ENCODE data around the gene CFAP65.

Gene CFAP65

GRCh38 chr2:219072741-219073250 lies 31.5 kb upstream of the CFAP65 start:
- no peaks in the 10 kb centered on the region for H3K27me3 ChIP-seq (ENCODE audit: low read depth, low read length)
- H3K36me3 ChIP-seq (replicated peaks; ENCODE audit: low read depth, low read length), result no peaks in the 10 kb centered on the region
- H3K4me2 ChIP-seq (ENCODE audit: low read length), result no peak overlapping the region
- no peak overlapping the region for H2AFZ ChIP-seq (ENCODE audit: low read depth, low read length)
- TF ChIP-seq EZH2phosphoT487 (IDR thresholded peaks at IDR 0.05; ENCODE audit: low read depth), result no peak
- no peak for TF ChIP-seq CTCF (IDR thresholded peaks at IDR 0.05; ENCODE audit: low read depth, low read length)
- H3K4me1 ChIP-seq (ENCODE audit: low read length), result no peaks in the 10 kb centered on the region
- H4K20me1 ChIP-seq (ENCODE audit: insufficient read depth, low read length), result no peaks in the 10 kb centered on the region
- no peak overlapping the region for H3K27ac ChIP-seq (ENCODE audit: low read length)
- H3K4me3 ChIP-seq (ENCODE audit: low read length), result no peak overlapping the region
- H3K9ac ChIP-seq (ENCODE audit: low read length), result no peak overlapping the region
- no peaks in the 10 kb centered on the region for H3K79me2 ChIP-seq (ENCODE audit: low read length)
- H3K9me3 ChIP-seq (ENCODE audit: insufficient read depth, low read length), result no peaks in the 10 kb centered on the region

- TF ChIP-seq CTCF (IDR thresholded peaks at IDR 0.05; ENCODE audit: low read depth, low read length), result no peak
- TF ChIP-seq EZH2phosphoT487 (IDR thresholded peaks at IDR 0.05; ENCODE audit: low read depth), result no peak
- Histone ChIP-seq H2AFZ (ENCODE audit: low read depth, low read length) (no peak overlapping the region), H3K4me2 (ENCODE audit: low read length) (no peak overlapping the region), H3K9ac (ENCODE audit: low read length) (no peak overlapping the region), H3K4me3 (ENCODE audit: low read length) (no peak overlapping the region), H3K9me3 (ENCODE audit: insufficient read depth, low read length) (no peaks in the 10 kb centered on the region), H3K27me3 (ENCODE audit: low read depth, low read length) (no peaks in the 10 kb centered on the region), H4K20me1 (ENCODE audit: insufficient read depth, low read length) (no peaks in the 10 kb centered on the region), H3K79me2 (ENCODE audit: low read length) (no peaks in the 10 kb centered on the region), H3K4me1 (ENCODE audit: low read length) (no peaks in the 10 kb centered on the region), H3K36me3 (replicated peaks; ENCODE audit: low read depth, low read length) (no peaks in the 10 kb centered on the region), H3K27ac (ENCODE audit: low read length) (no peak overlapping the region)
These were observed 30.0 kb upstream of the CFAP65 start for GRCh38 chr2:219071131-219071816.

- Histone ChIP-seq H3K36me3 (replicated peaks; ENCODE audit: low read depth, low read length) (no peaks in the 10 kb centered on the region), H3K9me3 (ENCODE audit: insufficient read depth, low read length) (no peaks in the 10 kb centered on the region)
- TF ChIP-seq EZH2phosphoT487 (IDR thresholded peaks at IDR 0.05; ENCODE audit: low read depth), result no peak
These were observed 24.2 kb upstream of the CFAP65 start for GRCh38 chr2:219065484-219065883.

GRCh38 chr2:219062081-219062480 lies 20.8 kb upstream of the CFAP65 start:
- no peak overlapping the region for H3K4me3 ChIP-seq (ENCODE audit: low read length)
- H3K4me2 ChIP-seq (ENCODE audit: low read length), result no peak overlapping the region
- no peaks in the 10 kb centered on the region for H3K79me2 ChIP-seq (ENCODE audit: low read length)
- no peak overlapping the region for H3K9ac ChIP-seq (ENCODE audit: low read length)
- H3K4me1 ChIP-seq (ENCODE audit: low read length), result no peaks in the 10 kb centered on the region
- H3K9me3 ChIP-seq (ENCODE audit: insufficient read depth, low read length), result no peaks in the 10 kb centered on the region
- no peaks in the 10 kb centered on the region for H3K36me3 ChIP-seq (replicated peaks; ENCODE audit: low read depth, low read length)
- no peaks in the 10 kb centered on the region for H4K20me1 ChIP-seq (ENCODE audit: insufficient read depth, low read length)
- no peak overlapping the region for H3K27ac ChIP-seq (ENCODE audit: low read length)
- TF ChIP-seq EZH2phosphoT487 (IDR thresholded peaks at IDR 0.05; ENCODE audit: low read depth) (no peak), CTCF (IDR thresholded peaks at IDR 0.05; ENCODE audit: low read depth, low read length) (no peak)
- no peak overlapping the region for H2AFZ ChIP-seq (ENCODE audit: low read depth, low read length)
- H3K27me3 ChIP-seq (ENCODE audit: low read depth, low read length), result no peaks in the 10 kb centered on the region

More at GRCh38 chr2:219065484-219065883, 24.2 kb upstream of the CFAP65 start:
- H3K27ac ChIP-seq (ENCODE audit: low read length), result no peak overlapping the region
- H3K4me3 ChIP-seq (ENCODE audit: low read length), result no peak overlapping the region
- H3K27me3 ChIP-seq (ENCODE audit: low read depth, low read length), result no peaks in the 10 kb centered on the region
- H3K4me2 ChIP-seq (ENCODE audit: low read length), result no peak overlapping the region
- no peak overlapping the region for H3K9ac ChIP-seq (ENCODE audit: low read length)
- no peaks in the 10 kb centered on the region for H4K20me1 ChIP-seq (ENCODE audit: insufficient read depth, low read length)
- H2AFZ ChIP-seq (ENCODE audit: low read depth, low read length), result no peak overlapping the region
- no peaks in the 10 kb centered on the region for H3K79me2 ChIP-seq (ENCODE audit: low read length)
- no peaks in the 10 kb centered on the region for H3K4me1 ChIP-seq (ENCODE audit: low read length)

All from OCI-LY3 (cell line).